ENCODE results near the gene RASAL1. TPM values are rescaled to one million over a fixed set of nuclear protein-coding genes. Genes with fewer than 3 reads are reported as not detected.

The RASAL1 gene
- total RNA-seq, 1 experiment from 2014 or later = 14.9 TPM

DNA sequence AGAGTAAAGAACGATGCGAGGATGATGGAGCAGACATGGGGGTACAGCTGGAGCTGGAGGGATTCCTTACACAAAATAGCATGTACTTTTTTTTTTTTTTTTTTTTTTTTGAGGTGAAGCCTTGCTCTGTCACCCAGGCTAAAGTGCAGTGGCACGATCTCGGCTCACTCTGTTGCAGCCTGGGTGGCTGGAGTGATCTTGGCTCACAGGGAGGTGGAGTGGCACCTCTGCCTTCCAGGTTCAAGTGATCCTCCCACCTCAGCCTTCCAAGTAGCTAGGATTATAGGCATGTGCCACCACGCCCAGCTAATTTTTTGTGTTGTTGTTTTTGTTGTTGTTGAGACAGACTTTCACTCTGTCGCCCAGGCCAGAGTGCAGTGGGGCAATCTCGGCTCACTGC, 5.1 kb upstream of the RASAL1 start:
- Histone ChIP-seq H3K4me3 (no peak overlapping the region), H3K27ac (no peak overlapping the region), H3K4me2 (no peak overlapping the region), H2AFZ (no peak overlapping the region), H4K20me1 (ENCODE audit: insufficient read depth) (no peaks in the 10 kb centered on the region), H3K27me3 (ENCODE audit: insufficient read depth, low read depth) (no peaks in the 10 kb centered on the region), H3K9me3 (ENCODE audit: insufficient read depth, low read depth) (no peaks in the 10 kb centered on the region), H3K4me1 (replicated peaks; ENCODE audit: insufficient read depth) (peaks cover 21% of the 10 kb centered on the region), H3K9me2 (ENCODE audit: insufficient read depth) (no peaks in the 10 kb centered on the region), H3K79me2 (ENCODE audit: low read depth) (no peaks in the 10 kb centered on the region), H3K36me3 (ENCODE audit: low read depth) (no peaks in the 10 kb centered on the region), H3F3A (ENCODE audit: insufficient read depth, low read depth) (peaks cover 25% of the 10 kb centered on the region)
- intact Hi-C loops (cut with micrococcal nuclease; ENCODE audit: unreplicated experiment) = no loop called here
- ChIA-PET POLR2A (ENCODE audit: unreplicated experiment) (no interaction called here), CTCF (no interaction called here)
- no TSS peak for BruUV-seq (replicated peaks)
- no peak for DNase-seq
- no peak for TF ChIP-seq CTCF (conservative IDR thresholded peaks at IDR 0.05)
- no peak for TF ChIP-seq EZH2 (IDR thresholded peaks at IDR 0.05; ENCODE audit: low read depth)

- H2AFZ ChIP-seq = no peak overlapping the region
- no peaks in the 10 kb centered on the region for H4K20me1 ChIP-seq (ENCODE audit: insufficient read depth)
- intact Hi-C loops (cut with micrococcal nuclease; ENCODE audit: unreplicated experiment) = loop anchor here (5.0 kb wide), 1 partner anchor 42 kb away; no protein-coding TSS in a partner anchor
- no peaks in the 10 kb centered on the region for H3K36me3 ChIP-seq (ENCODE audit: low read depth)
- peaks cover 25% of the 10 kb centered on the region for H3F3A ChIP-seq (ENCODE audit: insufficient read depth, low read depth)
- H3K27ac ChIP-seq = no peak overlapping the region
- POLR2A ChIA-PET (ENCODE audit: unreplicated experiment) = no interaction called here
- DNase-seq = no peak
- peaks cover 30% of the 10 kb centered on the region for H3K4me1 ChIP-seq (replicated peaks; ENCODE audit: insufficient read depth)
- H3K9me2 ChIP-seq (ENCODE audit: insufficient read depth) = no peaks in the 10 kb centered on the region
- H3K27me3 ChIP-seq (ENCODE audit: insufficient read depth, low read depth) = no peaks in the 10 kb centered on the region
- H3K4me2 ChIP-seq = no peak overlapping the region
- CTCF ChIA-PET = no interaction called here
- H3K9me3 ChIP-seq (ENCODE audit: insufficient read depth, low read depth) = no peaks in the 10 kb centered on the region
- no TSS peak for BruUV-seq (replicated peaks)
- TF ChIP-seq EZH2 (IDR thresholded peaks at IDR 0.05; ENCODE audit: low read depth) (no peak), CTCF (conservative IDR thresholded peaks at IDR 0.05) (no peak)
- H3K79me2 ChIP-seq (ENCODE audit: low read depth) = peaks cover 7% of the 10 kb centered on the region; the same call in 1 of the 2 replicates
- no peak overlapping the region for H3K4me3 ChIP-seq
Observed at GRCh38 chr12:113138826-113139225, 3.3 kb upstream of the RASAL1 start.

GRCh38 chr12:113137861-113138783, 2.6 kb upstream of the RASAL1 start:
- no peak for DNase-seq
- no peak overlapping the region for H2AFZ ChIP-seq
- no peaks in the 10 kb centered on the region for H4K20me1 ChIP-seq (ENCODE audit: insufficient read depth)
- intact Hi-C loops (cut with micrococcal nuclease; ENCODE audit: unreplicated experiment) = loop anchor here (5.0 kb wide), 1 partner anchor 41 kb away; no protein-coding TSS in a partner anchor
- TF ChIP-seq CTCF (conservative IDR thresholded peaks at IDR 0.05) (no peak), EZH2 (IDR thresholded peaks at IDR 0.05; ENCODE audit: low read depth) (no peak)
- no peak overlapping the region for H3K4me2 ChIP-seq
- peaks cover 25% of the 10 kb centered on the region for H3F3A ChIP-seq (ENCODE audit: insufficient read depth, low read depth)
- H3K27ac ChIP-seq = peak overlapping the region; percentile 93; the same call in 1 of the 2 replicates
- CTCF ChIA-PET = interaction anchor here (0.5 to 0.6 kb wide), 2 partner anchors 71 to 156 kb away, joined by 4 read pairs; no protein-coding TSS in a partner anchor
- no peaks in the 10 kb centered on the region for H3K36me3 ChIP-seq (ENCODE audit: low read depth)
- peaks cover 37% of the 10 kb centered on the region for H3K4me1 ChIP-seq (replicated peaks; ENCODE audit: insufficient read depth)
- H3K27me3 ChIP-seq (ENCODE audit: insufficient read depth, low read depth) = no peaks in the 10 kb centered on the region
- peaks cover 11% of the 10 kb centered on the region for H3K79me2 ChIP-seq (ENCODE audit: low read depth)
- POLR2A ChIA-PET (ENCODE audit: unreplicated experiment) = no interaction called here
- H3K9me3 ChIP-seq (ENCODE audit: insufficient read depth, low read depth) = no peaks in the 10 kb centered on the region
- no TSS peak for BruUV-seq (replicated peaks)
- no peaks in the 10 kb centered on the region for H3K9me2 ChIP-seq (ENCODE audit: insufficient read depth)
- no peak overlapping the region for H3K4me3 ChIP-seq

All from PC-9 (cell line).